HepG2 (cell line): ENCODE measurements around the gene EIF3B. TPM values are rescaled to one million over a fixed set of nuclear protein-coding genes. Genes with fewer than 3 reads are reported as not detected.

ENCODE experiments used
- GATA4 ChIP-seq: sonication (generic); IDR thresholded peaks from 2 replicates; pipeline ENCODE4 v1.6.1; 2016; ENCODE audit warnings: antibody characterized with exemption, low read depth, borderline replicate concordance
- HOXA9 ChIP-seq: sonication (generic); formaldehyde crosslinking; IDR thresholded peaks from 2 replicates; pipeline ENCODE4 v1.8.1; 2022; ENCODE audit warnings: missing genetic modification reagents, mild to moderate bottlenecking, moderate library complexity, borderline replicate concordance
- PAX8 ChIP-seq: sonication (generic); formaldehyde crosslinking; IDR thresholded peaks from 2 replicates; pipeline ENCODE4 v1.8.0; 2022; ENCODE audit warnings: mild to moderate bottlenecking, missing genetic modification reagents, borderline replicate concordance
- PCBP2 ChIP-seq: fragments of 200-400 bp; formaldehyde crosslinking; optimal IDR thresholded peaks from 2 replicates; pipeline ENCODE3; 2018; ENCODE audit warnings: low read length, low read depth; ENCODE audit not compliant: poor library complexity, severe bottlenecking
- POLR2G ChIP-seq: fragments of 200-400 bp; formaldehyde crosslinking; IDR thresholded peaks from 2 replicates; pipeline ENCODE4 v1.6.1; 2018; ENCODE audit warnings: mild to moderate bottlenecking, low read depth, low read length, moderate library complexity
- RCOR2 ChIP-seq: IDR thresholded peaks from 2 replicates; pipeline ENCODE4 v1.6.1; 2016; ENCODE audit warnings: missing biosample characterization, missing genetic modification reagents
- RERE ChIP-seq: IDR thresholded peaks from 2 replicates; pipeline ENCODE4 v1.6.1; 2016; ENCODE audit warnings: low read depth, missing genetic modification reagents, missing compliant biosample characterization
- STAT5B ChIP-seq: sonication (generic); formaldehyde crosslinking; IDR thresholded peaks from 2 replicates; pipeline ENCODE4 v1.4.0; 2020; ENCODE audit warnings: missing genetic modification reagents
- TIGD3 ChIP-seq: sonication (generic); formaldehyde crosslinking; IDR thresholded peaks from 2 replicates; pipeline ENCODE4 v1.5.1; 2020; ENCODE audit warnings: mild to moderate bottlenecking, missing genetic modification reagents, borderline replicate concordance
- WIZ ChIP-seq: sonication (generic); formaldehyde crosslinking; IDR thresholded peaks from 2 replicates; pipeline ENCODE4 v1.5.1; 2020; ENCODE audit warnings: mild to moderate bottlenecking, missing genetic modification reagents
- YEATS2 ChIP-seq: sonication (generic); formaldehyde crosslinking; IDR thresholded peaks from 2 replicates; pipeline ENCODE4 v1.4.0; 2020; ENCODE audit warnings: missing genetic modification reagents, borderline replicate concordance
- ZBTB34 ChIP-seq: sonication (generic); formaldehyde crosslinking; IDR thresholded peaks from 2 replicates; pipeline ENCODE4 v1.8.0; 2022; ENCODE audit warnings: mild to moderate bottlenecking, missing genetic modification reagents
- ZFX ChIP-seq: sonication (generic); formaldehyde crosslinking; IDR thresholded peaks from 2 replicates; pipeline ENCODE4 v1.4.0; 2020; ENCODE audit warnings: mild to moderate bottlenecking, low read depth, missing genetic modification reagents, moderate library complexity
- ZNF136 ChIP-seq: sonication (generic); formaldehyde crosslinking; IDR thresholded peaks from 2 replicates; pipeline ENCODE4 v1.8.1; 2022; ENCODE audit warnings: low read depth, mild to moderate bottlenecking, moderate library complexity, missing genetic modification reagents
- ZNF383 ChIP-seq: sonication (generic); formaldehyde crosslinking; IDR thresholded peaks from 2 replicates; pipeline ENCODE4 v1.4.0; 2020; ENCODE audit warnings: missing genetic modification reagents, mild to moderate bottlenecking, borderline replicate concordance
- ZNF446 ChIP-seq: sonication (generic); formaldehyde crosslinking; IDR thresholded peaks from 2 replicates; pipeline ENCODE4 v1.5.0; 2020; ENCODE audit warnings: mild to moderate bottlenecking, missing genetic modification reagents
- ZNF530 ChIP-seq: sonication (generic); formaldehyde crosslinking; IDR thresholded peaks from 2 replicates; pipeline ENCODE4 v1.5.0; 2020; ENCODE audit warnings: low read depth, mild to moderate bottlenecking, missing genetic modification reagents
- ZNF747 ChIP-seq: sonication (generic); formaldehyde crosslinking; IDR thresholded peaks from 2 replicates; pipeline ENCODE4 v1.8.1; 2023; ENCODE audit warnings: missing genetic modification reagents, mild to moderate bottlenecking, borderline replicate concordance
- polyA plus RNA-seq, 8 experiments: library from polyadenylated mRNA; depleted of rRNA in 3 of 8; stranded (reverse) in 7 of 8; unstranded in 1 of 8; fragments of >200 nt; fragmentation: Illumina TruSeq in 4 of 8; extraction: Trizol in 4 of 8; gene quantifications; 2 replicates each; pipeline versions ENCODE4 v1.2.1 to v1.2.3, GENCODE V29; 2011 to 2016; ENCODE audit warnings: low read depth in 4 of 8, missing spikeins in 1 of 8, mixed read lengths in 1 of 8; ENCODE audit not compliant: insufficient read depth in 1 of 8
- total RNA-seq, 5 experiments: library from RNA; depleted of rRNA; stranded (reverse); fragments of >200 nt; fragmentation: Illumina TruSeq; extraction: Trizol; gene quantifications; 2 replicates each; pipeline ENCODE4 v1.2.3, GENCODE V29; 2016; ENCODE audit warnings: low read depth in 1 of 5
- TF ChIP-seq, protein P1 (sequence below): fragments of 450-650 bp; IDR thresholded peaks from 2 replicates; pipeline ENCODE4 v1.6.1; 2017; ENCODE audit warnings: mild to moderate bottlenecking

EIF3B gene
- total and polyA plus RNA-seq, 2 of the 13 experiments (the other 11 are each of a cell fraction or from before 2014, with no cell fraction given) = 92.2 to 241 TPM

DNA sequence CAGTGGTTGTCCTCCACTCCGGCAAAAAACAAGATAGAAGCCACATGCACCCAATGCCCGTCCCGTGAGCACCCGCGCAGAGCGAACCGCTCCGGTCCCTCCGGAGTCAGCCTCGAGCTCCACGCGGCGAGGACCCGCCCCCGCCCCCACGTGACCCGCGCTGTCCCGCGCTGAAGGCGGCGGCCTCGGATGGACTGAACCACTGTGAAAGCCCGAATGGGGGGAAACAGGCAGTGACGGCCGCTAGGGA lies 766 bp upstream of the EIF3B start (continued):
- peak; percentile 75 for TF ChIP-seq YEATS2 (CRISPR knock-in tag)
- TF ChIP-seq, protein P1, sequence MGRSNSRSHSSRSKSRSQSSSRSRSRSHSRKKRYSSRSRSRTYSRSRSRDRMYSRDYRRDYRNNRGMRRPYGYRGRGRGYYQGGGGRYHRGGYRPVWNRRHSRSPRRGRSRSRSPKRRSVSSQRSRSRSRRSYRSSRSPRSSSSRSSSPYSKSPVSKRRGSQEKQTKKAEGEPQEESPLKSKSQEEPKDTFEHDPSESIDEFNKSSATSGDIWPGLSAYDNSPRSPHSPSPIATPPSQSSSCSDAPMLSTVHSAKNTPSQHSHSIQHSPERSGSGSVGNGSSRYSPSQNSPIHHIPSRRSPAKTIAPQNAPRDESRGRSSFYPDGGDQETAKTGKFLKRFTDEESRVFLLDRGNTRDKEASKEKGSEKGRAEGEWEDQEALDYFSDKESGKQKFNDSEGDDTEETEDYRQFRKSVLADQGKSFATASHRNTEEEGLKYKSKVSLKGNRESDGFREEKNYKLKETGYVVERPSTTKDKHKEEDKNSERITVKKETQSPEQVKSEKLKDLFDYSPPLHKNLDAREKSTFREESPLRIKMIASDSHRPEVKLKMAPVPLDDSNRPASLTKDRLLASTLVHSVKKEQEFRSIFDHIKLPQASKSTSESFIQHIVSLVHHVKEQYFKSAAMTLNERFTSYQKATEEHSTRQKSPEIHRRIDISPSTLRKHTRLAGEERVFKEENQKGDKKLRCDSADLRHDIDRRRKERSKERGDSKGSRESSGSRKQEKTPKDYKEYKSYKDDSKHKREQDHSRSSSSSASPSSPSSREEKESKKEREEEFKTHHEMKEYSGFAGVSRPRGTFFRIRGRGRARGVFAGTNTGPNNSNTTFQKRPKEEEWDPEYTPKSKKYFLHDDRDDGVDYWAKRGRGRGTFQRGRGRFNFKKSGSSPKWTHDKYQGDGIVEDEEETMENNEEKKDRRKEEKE = no peak
- peak; percentile 90 for TF ChIP-seq TIGD3
- no peak for TF ChIP-seq ZFX (CRISPR knock-in tag)
- no peak for TF ChIP-seq HOXA9 (CRISPR knock-in tag)
- no peak for TF ChIP-seq ZNF383 (CRISPR knock-in tag)
- TF ChIP-seq ZNF530 (CRISPR knock-in tag) = no peak; the same call in 1 of the 2 replicates
- 0 out of 2 replicates have a peak, but pooled peaks have one; percentile 62 for TF ChIP-seq ZNF747
- peak; percentile 83; the same call in 1 of the 2 replicates for TF ChIP-seq ZNF446 (CRISPR knock-in tag)
- no peak for TF ChIP-seq WIZ (CRISPR knock-in tag)
- TF ChIP-seq RCOR2 (CRISPR knock-in tag) = no peak
- TF ChIP-seq RERE (CRISPR knock-in tag) = peak; percentile 30; the same call in 1 of the 2 replicates
- 0 out of 2 replicates have a peak, but pooled peaks have one; percentile 77 for TF ChIP-seq STAT5B
- no peak for TF ChIP-seq ZBTB34
- no peak; the same call in 1 of the 2 replicates for TF ChIP-seq GATA4
- TF ChIP-seq ZNF136 = no peak; the same call in 1 of the 2 replicates
- TF ChIP-seq POLR2G = peak; percentile 96
- TF ChIP-seq PAX8 (CRISPR knock-in tag) = no peak
- no peak for TF ChIP-seq PCBP2
